Kidney (tissue), 14 donors: Measurements from ENCODE around the gene DLG2. TPM values are rescaled to one million over a fixed set of nuclear protein-coding genes. Genes with fewer than 3 reads are reported as not detected.

Source experiments
- DNase-seq, 5 donors: peaks; one replicate each; pipeline ENCODE4 v3.0.0-alpha.2; 2013 to 2020
- FAIRE-seq: peaks from 2 replicates; lab custom pipeline; 2012; peaks lifted over from hg19 to GRCh38; lab: Jason Lieb, UNC
- H3K27ac ChIP-seq, 2 donors: one replicate each; pipeline ENCODE4 v1.7.0; 2013; ENCODE audit warnings: low read depth in 2 of 2, low read length in 2 of 2, inconsistent platforms in 1 of 2
- H3K27me3 ChIP-seq: one replicate; pipeline ENCODE4 v1.7.1; 2013; ENCODE audit warnings: low read length, inconsistent platforms; ENCODE audit not compliant: control insufficient read depth, insufficient read depth
- H3K36me3 ChIP-seq, 3 donors: one replicate each; pipeline versions ENCODE4 v1.7.0 to v1.7.1; 2013; ENCODE audit warnings: low read length in 3 of 3, control low read depth in 1 of 3, inconsistent platforms in 1 of 3; ENCODE audit not compliant: insufficient read depth in 3 of 3, control insufficient read depth in 2 of 3
- H3K4me1 ChIP-seq, 3 donors: one replicate each; pipeline versions ENCODE4 v1.7.0 to v1.7.1; 2013; ENCODE audit warnings: low read length in 3 of 3, inconsistent platforms in 1 of 3, low read depth in 1 of 3; ENCODE audit not compliant: control insufficient read depth in 2 of 3, insufficient read depth in 2 of 3
- H3K4me3 ChIP-seq, 3 donors: one replicate each; pipeline versions ENCODE4 v1.7.0 to v1.8.1; 2013; ENCODE audit warnings: low read length in 3 of 3, control low read depth in 1 of 3, inconsistent platforms in 1 of 3
- H3K9ac ChIP-seq, 3 donors: one replicate each; pipeline versions ENCODE4 v1.7.0 to v1.7.1; 2013; ENCODE audit warnings: low read length in 3 of 3, control low read depth in 1 of 3, inconsistent platforms in 1 of 3
- H3K9me3 ChIP-seq, 3 donors: one replicate each; pipeline versions ENCODE4 v1.7.0 to v1.7.1; 2013; ENCODE audit warnings: low read length in 3 of 3, control low read depth in 1 of 3, inconsistent platforms in 1 of 3; ENCODE audit not compliant: control insufficient read depth in 2 of 3, insufficient read depth in 1 of 3
- CTCF ChIP-seq: IDR thresholded peaks from 3 replicates; pipeline ENCODE4 v1.5.1; 2012; ENCODE audit warnings: mild to moderate bottlenecking, moderate library complexity, borderline replicate concordance; ENCODE audit not compliant: insufficient read depth; ENCODE audit errors: extremely low read depth
- intact Hi-C: fragments of 100-400 bp; cut with DNase I; formaldehyde crosslinking; loops from one replicate; pipeline ENCODE4 v1.11.1; 2022
- polyA plus RNA-seq: library from polyadenylated mRNA; stranded (reverse); fragments of 350-450 nt; fragmentation: Illumina TruSeq; extraction: RNeasy Lipid Tissue Mini Kit (QIAGEN cat#74804); gene quantifications from one replicate; pipeline ENCODE4 v1.2.3, GENCODE V29; 2014; ENCODE audit warnings: low read depth, low replicate concordance; ENCODE audit not compliant: insufficient read depth
- total RNA-seq: library from RNA; stranded (reverse); fragmentation: NEBNext Ultra II Directional; extraction: Animal tissue kit (Norgen Biotek cat#: 25700); gene quantifications from one replicate; pipeline ENCODE4 v1.2.1, GENCODE V29; 2021
- donor health status: control.
- donor health status: control.
- donor health status: control.
- donor health status: control.
- donor health status: control.
- donor health status: DM: yes; HTN: yes; CAD: no.
- donor health status: Normal renal cell carcinoma (clear cell type).

The DLG2 gene
- total and polyA plus RNA-seq, 2 donors from 2014 or later: 2.9 to 7.2 TPM

GRCh38 chr11:85170184-85170583 is 457.0 kb downstream of the DLG2 start:
- Histone ChIP-seq H3K4me1 (no peaks in the 10 kb centered on the region), H3K9me3 (no peaks in the 10 kb centered on the region), H3K36me3 (no peaks in the 10 kb centered on the region), H3K27me3 (no peaks in the 10 kb centered on the region), H3K9ac (no peak overlapping the region), H3K4me3 (no peak overlapping the region), H3K27ac (no peak overlapping the region)
- intact Hi-C loops: no loop called here
- FAIRE-seq (no peak), DNase-seq (no peak)
- no peak for TF ChIP-seq CTCF

GRCh38 chr11:85167471-85167870 is 459.7 kb downstream of the DLG2 start:
- TF ChIP-seq CTCF: no peak
- H3K4me3 ChIP-seq: no peak overlapping the region
- FAIRE-seq: no peak
- H3K27ac ChIP-seq: no peak overlapping the region
- no peak overlapping the region for H3K9ac ChIP-seq
- H3K4me1 ChIP-seq: no peaks in the 10 kb centered on the region
- intact Hi-C loops: no loop called here
- DNase-seq: no peak
- H3K9me3 ChIP-seq: no peaks in the 10 kb centered on the region
- H3K36me3 ChIP-seq: no peaks in the 10 kb centered on the region
- no peaks in the 10 kb centered on the region for H3K27me3 ChIP-seq

- Histone ChIP-seq H3K36me3 (no peaks in the 10 kb centered on the region), H3K4me1 (no peaks in the 10 kb centered on the region), H3K4me3 (no peak overlapping the region), H3K9ac (no peak overlapping the region), H3K27ac (no peak overlapping the region), H3K27me3 (no peaks in the 10 kb centered on the region), H3K9me3 (no peaks in the 10 kb centered on the region)
- TF ChIP-seq CTCF: no peak
- FAIRE-seq (no peak), DNase-seq (no peak)
- intact Hi-C loops: no loop called here
Observed at GRCh38 chr11:85167038-85167437, 460.1 kb downstream of the DLG2 start.

- DNase-seq: no peak
- H3K36me3 ChIP-seq: no peaks in the 10 kb centered on the region
- intact Hi-C loops: no loop called here
- H3K9ac ChIP-seq: no peak overlapping the region
- H3K4me3 ChIP-seq: no peak overlapping the region
- no peak overlapping the region for H3K27ac ChIP-seq
- FAIRE-seq: no peak
- H3K27me3 ChIP-seq: no peaks in the 10 kb centered on the region
- no peaks in the 10 kb centered on the region for H3K9me3 ChIP-seq
- no peak for TF ChIP-seq CTCF
- H3K4me1 ChIP-seq: no peaks in the 10 kb centered on the region
Observed at GRCh38 chr11:85165819-85166218, 461.3 kb downstream of the DLG2 start.
